NCI-H2107 treated with DMSO at 0.1 percent for 48 hours (cell line): Measurements from ENCODE around the gene ATP1A4.

Experiments used
- DNase-seq: peaks from one replicate; lab custom pipeline; 2025; ENCODE audit not compliant: unreplicated experiment; lab: John Stamatoyannopoulos, UW

Gene ATP1A4

DNA sequence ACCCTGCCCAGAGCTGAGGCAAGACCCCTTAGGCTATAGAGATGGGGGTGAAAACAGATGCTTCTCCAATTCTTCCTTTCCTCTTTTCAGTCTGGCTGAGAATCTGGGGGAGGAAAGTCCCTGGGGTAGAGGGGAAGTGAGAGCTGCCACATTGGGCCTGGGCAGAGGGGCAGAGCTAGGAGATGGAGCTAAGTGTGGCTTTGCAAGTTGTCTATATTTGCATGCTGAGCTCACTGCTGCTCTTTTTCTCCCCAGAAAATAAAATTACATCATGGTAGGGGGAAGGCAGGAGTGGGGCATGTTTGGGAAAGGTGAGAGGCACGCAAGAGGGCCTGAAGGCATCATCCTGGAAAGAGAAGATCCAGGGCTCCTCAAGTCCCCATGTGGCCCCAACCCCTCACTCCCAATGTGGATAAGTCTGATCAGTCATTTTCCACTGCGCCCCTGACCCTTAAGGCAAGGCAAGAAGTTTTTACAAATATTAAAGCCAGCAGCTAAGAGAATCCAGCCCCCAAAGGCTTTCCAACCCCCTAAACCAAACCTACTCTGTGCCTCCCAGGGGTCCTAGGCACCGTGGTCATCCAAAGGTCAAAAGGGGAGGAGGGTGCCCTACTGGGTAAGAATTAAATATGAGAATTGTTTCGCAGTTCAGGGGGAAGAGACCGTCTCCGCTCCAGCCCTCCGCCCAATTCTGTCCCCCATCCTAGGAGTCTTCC, 53.3 kb downstream of the ATP1A4 start:
- no peak for DNase-seq

DNA sequence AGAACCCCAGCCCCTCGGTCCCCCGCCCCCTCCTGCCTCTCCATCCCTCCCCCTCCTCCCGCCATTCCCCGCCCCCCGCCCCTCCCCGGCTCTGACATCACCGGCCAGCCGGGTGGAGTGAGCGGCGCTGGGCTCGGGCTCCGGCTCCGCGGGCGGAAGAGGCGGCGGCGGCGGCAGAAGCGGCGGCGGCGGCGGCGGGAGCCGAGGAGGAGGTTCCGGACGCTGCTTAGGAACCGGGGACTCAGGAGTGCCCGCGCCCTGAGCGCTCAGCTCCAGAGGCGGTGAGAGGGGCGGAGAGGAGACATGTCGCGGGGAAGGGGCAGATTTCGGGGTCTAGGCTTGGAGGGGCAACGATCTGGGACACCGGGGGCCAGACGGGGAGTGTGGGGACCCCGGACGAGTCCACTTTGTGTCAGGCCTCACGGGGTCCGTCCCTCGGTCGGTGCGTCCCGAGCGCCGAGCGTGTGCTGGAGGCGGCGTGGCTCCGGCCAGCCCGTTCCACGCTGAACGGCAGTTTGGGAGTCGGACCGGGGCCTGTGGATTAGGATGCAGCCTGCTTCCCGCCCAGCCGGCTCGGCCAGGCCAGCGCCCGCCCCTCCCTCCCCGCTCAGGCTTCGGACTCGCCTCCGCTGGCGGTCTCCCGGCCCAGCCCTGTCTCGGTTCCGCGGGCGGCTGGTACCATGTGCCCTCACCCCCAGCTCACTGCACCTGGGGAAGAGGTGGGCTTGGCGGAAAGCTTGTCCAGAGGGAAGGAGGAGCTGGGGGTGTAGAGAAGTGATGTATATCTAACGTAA, 54.0 kb downstream of the ATP1A4 start, which contains the start of gene PEA15:
PEA15 (plus strand) TSS at position 143 of the 794 bp plus-strand sequence. CDS start 6,161 bp downstream, outside the sequence.
- peak; percentile 36 for DNase-seq

DNA sequence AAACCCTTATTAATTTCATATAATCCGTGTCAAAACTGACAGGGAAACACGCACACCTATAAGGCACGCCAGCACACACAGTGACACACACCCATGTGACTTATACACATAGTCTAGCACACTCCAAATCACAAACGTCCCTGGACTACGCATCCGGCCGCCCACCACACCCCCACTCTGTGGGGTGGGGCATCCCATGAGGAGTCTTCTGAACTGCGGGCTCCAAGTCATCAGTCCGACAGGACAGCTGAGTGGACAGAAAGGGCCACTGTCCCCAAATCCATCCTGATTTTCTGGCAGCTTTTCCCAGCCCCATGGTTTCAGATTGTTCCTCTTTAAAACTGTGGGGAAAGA, 54.6 kb downstream of the ATP1A4 start:
- DNase-seq = no peak

DNA sequence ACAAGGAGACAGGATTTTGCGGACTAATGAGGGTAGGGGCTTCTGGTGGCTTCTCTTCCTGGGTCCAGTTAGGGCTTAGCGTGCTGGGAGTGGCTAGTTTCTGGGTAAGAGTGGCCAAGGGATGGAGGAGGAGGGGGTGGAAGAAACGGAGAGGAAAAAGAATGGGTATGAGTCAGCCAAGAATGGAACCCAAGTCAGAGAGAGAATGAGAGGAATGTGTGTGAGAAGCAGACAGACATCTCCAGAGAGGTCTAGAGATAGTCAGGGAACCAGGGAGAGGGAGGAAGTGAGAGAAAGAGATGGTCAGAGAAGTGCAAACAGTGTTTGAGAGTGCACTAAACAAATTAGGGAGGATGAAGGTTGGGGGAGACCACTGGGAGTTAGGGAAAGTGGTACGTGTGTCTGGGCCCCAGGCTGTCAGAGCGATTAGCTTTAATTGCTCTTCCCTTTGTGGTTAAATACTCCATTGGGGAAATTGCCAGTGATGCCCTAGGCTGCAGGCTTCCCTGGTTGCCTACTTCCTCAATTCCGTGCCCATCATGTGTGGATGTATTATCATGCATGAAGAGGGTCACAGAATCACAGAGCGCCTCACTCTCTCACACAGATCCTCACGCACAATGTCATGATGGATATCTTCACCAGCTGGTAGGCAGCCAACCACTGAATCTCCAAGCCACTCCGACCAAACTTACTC, 55.2 kb downstream of the ATP1A4 start:
- no peak for DNase-seq

DNA sequence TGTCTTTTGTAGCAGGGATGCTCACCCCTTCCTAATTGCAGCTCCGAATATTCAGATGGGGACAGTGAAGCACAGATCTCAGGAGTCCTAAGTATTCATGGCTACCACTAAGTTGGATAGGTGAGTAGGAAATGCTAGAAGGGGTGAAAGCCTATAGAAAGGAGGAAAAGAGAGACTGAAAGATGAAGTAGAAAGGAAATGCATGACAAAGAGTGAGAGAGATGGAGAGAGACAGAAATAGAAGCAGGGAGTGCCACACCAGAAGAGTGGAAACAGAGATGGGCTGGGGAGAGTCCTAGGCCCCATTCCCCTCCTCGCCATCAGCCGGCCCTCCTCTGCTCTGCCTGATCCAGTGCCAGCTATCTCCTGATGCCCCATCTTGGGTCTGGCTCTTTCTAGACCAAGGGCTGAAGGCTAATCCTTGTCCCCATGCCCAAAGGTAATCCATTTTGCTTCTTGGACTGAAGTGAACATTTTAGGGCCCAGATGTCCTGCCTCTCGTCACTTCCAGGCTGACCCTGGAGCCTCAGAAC, 55.8 kb downstream of the ATP1A4 start:
- no peak for DNase-seq

DNA sequence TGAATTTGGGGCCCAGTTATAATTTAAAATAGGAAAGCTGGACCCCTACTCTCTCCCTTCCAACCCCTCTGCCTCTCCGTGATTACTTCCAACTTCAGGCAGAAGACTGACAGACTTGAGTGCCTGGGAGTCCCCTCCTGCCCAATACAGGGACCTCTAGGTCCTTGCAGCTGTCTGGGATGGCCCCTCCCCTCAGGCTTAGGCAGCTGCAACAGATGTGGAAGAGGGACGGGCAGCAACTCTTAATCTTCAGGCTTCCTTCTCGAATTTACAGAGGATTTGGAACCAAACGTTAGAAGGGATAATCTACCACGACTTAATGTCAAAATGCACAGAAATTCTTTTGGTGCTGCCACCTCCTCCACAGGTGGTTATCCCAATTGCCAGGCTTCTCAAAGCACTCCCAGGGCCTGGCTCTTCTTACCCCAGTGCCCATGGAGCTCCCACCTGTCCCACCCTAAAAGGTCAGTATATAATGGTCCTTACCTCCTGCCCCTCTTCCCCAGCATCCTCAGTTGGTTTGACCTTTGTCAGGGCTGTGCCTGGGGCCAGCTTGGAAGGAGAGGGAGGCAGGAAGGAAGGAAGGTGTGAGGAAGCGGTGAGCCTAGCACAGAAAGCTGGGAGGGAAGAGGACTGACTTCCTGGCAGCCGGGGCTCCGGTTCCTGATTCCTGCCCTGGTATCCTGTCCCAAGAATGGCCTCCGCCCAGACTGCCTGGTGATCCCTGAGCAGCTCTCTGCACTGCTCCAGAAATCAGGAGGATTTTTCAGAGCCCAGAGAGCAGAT, 56.6 kb downstream of the ATP1A4 start:
- no peak for DNase-seq

DNA sequence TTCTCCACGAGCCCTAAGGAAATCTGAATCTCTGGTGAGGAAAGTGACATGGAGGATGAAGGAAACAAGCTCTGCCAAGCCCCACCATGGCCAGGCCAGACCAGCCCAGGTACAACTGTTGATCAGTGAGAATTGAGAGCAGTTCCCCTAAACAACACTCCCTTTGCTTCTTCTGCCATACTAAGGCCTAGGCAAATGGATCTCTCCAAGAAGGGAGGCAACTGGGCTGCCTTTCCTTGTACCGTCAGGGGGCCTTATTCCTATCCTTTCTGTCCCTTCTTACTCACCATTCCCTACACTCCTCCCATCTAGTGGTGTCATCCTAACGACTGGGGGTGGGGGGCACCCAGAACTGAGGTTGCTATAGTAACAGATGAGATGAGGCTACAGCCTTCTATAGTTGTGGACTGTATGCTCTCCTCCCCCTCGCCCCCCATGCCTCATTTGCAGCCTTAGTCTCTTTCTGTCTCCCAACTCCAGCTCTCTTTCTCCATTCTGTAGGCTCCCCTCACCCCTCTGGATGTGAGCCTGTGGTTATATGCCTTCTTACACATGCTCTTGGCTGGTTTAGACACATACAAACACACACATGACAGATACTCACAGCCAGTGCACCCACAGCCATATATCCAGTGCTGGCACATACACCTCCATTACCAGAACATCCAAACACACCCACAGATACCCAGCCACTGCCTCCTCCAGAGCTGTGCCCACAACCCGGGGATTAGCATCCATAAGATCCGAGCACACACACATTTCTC, 57.3 kb downstream of the ATP1A4 start:
- DNase-seq = no peak

DNA sequence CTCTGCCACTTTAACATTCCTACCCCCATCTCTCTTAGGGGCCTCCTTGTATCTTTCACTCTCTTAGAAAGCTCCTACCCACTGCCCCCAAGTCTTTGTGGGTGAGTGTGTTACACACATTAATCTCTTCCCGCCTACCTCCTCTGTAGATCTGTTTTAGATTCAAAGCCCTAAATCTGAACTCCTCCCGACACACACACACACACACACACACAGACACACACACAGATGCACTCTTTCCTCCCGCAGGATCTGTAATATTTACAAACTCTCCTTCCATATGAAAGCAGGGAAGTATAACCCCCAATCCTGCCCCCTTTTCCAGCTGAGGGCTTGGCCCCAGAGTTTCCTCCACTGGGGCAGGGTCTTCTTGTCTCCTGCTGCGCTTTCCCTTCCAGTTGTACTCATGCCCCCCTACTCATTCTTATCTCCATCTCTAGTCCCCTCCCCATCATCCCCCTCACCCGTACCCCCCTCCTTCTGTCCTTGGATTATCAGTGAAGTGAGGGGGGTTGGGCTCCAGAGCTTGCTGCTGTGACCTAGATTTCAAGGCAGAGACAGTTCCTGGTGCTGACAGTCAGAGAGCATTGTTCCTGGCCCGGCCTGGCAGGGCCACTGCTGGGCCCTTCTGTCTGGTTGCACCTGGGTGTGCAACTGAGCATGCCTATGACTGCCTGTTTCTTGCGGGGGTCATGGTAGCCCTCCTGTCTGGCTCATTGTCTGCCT, 58.1 kb downstream of the ATP1A4 start:
- no peak for DNase-seq

DNA sequence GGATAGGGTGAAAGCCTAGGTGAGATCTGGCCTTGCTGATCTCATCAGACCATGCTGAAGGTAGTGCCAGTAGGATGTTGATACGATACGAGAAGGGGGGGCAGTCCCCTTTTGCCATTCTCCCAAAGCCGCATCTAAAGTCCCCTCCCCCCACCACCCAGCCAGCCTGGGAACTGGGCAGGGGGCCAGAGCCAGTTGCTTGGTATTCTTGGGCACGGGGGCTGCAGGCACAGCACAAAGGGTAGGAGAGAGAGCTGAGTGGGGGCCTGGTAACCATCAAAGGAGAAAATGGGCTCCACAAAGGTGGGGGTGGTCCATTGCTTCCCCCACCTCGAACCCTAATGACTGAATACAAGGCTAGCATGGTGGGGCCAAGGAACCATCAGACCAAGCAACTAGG, 59.2 kb downstream of the ATP1A4 start:
- DNase-seq = no peak

DNA sequence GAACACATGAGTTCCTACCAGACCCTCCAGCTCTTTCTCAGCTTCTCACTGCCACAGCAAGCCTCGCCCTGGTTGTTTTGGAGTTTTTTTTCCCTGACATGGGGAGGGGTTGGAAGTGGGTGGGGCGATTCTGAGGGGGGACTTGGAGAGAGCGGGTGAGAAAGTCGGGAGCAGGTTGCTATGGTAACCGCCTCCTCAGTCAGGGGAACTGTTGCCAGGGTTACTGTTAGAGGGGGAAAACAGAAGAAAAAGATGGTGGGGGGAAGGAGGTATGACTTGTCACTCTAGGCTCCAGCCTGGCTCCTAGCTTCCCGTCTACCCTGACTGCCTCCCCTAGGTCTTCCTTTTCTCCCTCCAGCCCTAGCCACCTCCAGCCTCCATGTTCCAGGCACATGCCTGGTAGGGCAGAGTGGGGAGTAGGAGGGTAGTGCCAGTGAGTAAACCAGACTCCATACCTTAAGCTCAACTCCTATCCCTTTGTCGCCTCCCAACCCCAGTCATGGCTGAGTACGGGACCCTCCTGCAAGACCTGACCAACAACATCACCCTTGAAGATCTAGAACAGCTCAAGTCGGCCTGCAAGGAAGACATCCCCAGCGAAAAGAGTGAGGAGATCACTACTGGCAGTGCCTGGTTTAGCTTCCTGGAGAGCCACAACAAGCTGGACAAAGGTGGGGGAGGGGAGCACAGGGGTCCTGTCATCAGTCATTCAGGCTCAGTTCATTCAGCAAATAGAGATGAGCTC, 59.8 kb downstream of the ATP1A4 start:
- DNase-seq = no peak

DNA sequence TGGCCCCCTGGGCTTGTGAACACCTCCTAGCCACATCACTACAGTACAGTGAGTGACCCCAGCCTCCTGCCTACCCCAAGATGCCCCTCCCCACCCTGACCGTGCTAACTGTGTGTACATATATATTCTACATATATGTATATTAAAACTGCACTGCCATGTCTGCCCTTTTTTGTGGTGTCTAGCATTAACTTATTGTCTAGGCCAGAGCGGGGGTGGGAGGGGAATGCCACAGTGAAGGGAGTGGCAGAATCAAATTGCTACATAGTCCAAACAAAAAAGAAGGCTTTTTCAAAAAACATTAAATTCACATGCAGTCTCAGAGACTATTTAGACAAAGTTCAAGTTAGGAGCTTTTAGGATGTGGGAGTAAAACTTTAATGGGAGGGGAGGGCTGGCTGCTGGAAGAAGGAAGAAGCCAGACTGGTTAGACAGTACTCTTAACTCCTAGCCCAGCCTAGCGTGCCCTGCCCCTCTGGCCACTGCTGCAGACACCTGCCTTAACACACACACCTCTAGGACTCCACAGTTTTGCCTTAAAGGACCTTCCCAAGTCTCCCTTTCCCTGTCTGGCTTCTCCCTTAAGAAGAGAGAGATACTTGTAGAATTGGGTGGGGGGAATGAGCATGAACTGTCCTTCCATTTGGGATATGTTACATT, 63.2 kb downstream of the ATP1A4 start:
- DNase-seq = no peak

DNA sequence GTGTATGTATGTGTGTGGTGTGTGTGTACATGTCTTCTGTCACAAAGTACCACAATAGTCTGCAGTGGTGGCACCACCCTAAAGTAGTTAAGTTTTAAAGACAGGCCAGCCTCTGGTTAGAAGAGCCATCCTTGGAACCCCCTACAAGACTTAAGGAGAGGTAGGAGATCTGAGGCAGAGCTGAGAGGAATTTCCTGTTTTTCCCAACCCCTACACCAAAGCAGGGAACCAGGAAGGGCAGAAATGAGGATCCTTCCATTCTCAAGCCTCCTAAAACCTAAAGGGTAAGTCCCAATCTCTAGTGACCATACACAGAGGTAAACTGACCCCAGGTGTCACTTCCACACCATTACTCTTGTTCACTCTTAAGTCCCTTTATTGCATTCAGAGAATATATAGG, 64.9 kb downstream of the ATP1A4 start:
- DNase-seq = no peak

DNA sequence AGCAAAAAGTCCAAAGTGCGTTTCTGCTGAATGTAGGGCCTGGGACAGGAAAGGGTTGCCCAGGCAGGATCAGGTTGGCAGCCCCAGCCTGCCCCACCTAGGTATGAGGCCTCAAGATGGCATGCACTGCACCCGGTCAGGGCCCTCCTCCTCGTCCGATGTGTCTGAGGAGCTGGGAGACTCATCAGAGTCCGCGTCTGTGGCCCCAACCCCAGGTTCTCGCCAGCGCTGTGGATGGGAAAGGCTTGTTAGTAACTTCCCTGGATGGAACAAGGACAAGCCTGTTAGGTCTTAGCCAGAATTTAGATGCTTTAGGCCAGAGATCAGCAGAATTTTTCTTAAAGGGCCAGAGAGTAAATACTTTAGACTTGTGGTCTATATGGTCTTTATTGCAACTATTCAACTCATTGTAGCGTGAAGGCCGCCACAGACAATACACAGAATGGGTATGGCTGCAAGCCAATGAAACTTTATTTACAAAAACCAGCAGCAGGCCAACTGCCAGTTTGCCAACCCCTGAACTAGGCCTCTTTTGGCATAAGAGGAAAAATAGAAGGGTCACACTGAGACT, 66.2 kb downstream of the ATP1A4 start:
- no peak for DNase-seq

DNA sequence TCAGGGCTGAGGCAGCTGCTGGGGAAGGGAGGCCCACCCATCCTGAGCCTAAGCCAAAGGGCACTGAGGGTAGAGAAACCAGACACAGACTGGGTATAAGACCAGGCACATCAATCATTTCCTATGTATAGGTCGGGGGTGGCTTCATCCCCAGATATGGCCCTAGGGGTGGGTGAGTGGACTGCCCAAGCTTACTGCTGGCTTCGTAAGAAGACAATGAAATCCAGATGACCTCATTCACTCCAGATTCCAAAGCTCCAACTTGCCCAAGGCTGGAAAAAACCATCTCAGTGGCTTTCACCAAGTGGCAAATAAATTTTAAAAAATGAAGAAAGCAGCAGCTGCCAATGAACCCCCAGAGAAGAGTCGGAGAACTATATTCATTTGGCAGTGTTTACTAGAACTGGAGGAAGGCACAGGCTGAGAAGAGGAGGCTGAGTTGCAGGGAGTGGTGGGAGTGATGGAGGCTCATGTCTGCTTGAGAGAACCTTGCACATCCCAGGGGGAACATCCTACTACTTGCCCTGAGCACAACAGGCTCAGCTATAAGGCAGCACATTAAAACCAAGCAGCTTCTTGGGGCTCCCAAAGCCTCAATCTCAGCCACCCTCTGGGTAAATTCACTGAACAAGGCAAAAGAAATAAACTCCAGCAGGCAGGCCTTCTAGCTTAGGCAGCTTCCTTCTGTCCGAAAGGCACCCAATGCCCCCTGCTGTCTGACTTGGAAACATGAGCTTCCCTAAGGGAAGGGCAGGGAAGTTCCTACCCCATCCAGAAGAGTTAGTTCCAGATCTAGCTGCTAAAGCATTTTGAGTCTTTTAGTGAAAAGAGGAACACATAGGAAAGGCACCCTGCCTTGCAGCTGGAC, 67.9 kb downstream of the ATP1A4 start:
- DNase-seq = peak; percentile 50

DNA sequence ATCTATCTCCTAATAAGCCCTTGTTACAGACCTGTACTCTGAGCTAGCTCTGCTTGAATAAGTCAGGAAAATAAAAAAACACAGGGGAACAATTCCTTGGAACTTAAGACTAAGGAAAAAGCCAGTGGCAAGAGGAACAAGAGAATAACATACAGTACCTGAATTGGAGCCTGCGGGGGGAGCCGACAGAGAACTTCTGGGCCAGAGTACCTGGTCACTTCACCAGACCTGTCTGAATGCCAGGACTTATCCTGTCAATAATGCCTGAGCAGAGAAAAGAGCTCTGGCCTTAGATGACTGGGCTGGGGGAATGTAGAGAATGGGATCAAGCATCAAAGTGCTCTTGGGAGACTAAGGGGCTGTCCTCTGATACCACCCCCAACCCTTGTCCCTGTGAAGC, 68.9 kb downstream of the ATP1A4 start:
- DNase-seq = no peak

DNA sequence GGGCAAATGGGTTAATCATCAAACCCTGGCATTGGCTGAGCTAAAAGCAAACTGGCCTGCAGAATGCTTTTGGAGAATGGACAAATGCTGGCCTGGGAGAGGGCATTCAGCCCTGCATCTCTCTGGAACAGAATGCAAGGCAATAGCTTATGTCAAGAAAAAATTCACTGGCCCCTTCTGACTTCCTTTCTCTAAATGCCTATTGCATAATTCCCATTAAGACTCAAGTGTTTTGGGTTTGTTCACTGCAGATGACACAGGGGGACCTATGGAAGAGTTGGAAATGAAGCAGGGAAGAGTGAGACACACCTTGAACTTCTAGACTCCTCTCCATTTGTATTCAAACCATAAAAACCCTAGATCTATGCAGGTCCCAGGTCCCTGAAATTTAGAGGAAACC, 69.7 kb downstream of the ATP1A4 start:
- DNase-seq = no peak

DNA sequence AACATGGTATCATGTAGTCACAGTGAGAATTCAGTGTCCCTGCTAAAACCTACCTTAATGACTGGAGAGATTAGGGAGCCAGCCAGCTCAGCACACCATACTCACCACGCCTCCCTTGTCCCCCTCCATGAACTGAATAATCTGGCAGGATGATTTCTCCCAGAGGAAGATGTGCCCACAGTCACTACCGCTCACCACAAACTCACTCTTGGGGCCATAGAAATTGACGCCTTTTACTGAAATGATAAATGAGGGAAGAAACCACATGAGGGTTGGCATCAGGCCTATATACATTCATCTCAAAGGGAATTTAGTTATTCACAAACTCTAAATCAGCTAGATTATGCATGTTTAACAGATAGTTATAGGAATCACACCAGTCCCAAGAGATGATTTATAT, 71.1 kb downstream of the ATP1A4 start:
- no peak for DNase-seq
